HG03354 (cell line): ENCODE data around the gene PRR32.
A peak's percentile ranks its signal among the peaks of the same experiment; 100 is the strongest.
"Not testable (repeated sequence)": the region's sequence is repeated elsewhere in the genome, so short reads cannot be mapped to it uniquely, and the experiment has no call there.

ENCODE experiments used
- ATAC-seq: cut with Tn5 transposase; IDR thresholded peaks from one replicate; pipeline ENCODE4 v1.9.1; 2021; ENCODE audit warnings: mild to moderate bottlenecking; ENCODE audit not compliant: unreplicated experiment, poor library complexity, severe bottlenecking

PRR32 gene

GRCh38 chrX:126819429-126819828 is at the start of gene PRR32:
TSS of gene PRR32 (plus strand) at chrX:126819729. CDS start at chrX:126819844, 115 bp downstream.
- ATAC-seq = no peak

GRCh38 chrX:126770179-126770578 is 49.4 kb upstream of the PRR32 start:
- peak; percentile 82 for ATAC-seq

- no peak for ATAC-seq
Measured at GRCh38 chrX:126785539-126785938, 34.0 kb upstream of the PRR32 start.

GRCh38 chrX:126799059-126799458 is 20.5 kb upstream of the PRR32 start:
- no peak for ATAC-seq

- ATAC-seq = not testable (repeated sequence)
Measured at GRCh38 chrX:126806784-126807183, 12.7 kb upstream of the PRR32 start.

- ATAC-seq = no peak
Measured at GRCh38 chrX:126815806-126816205, 3.7 kb upstream of the PRR32 start.

GRCh38 chrX:126820700-126821420 is 1.3 kb downstream of the PRR32 start:
- ATAC-seq = no peak

GRCh38 chrX:126824338-126825007 is 4.9 kb downstream of the PRR32 start:
- ATAC-seq = no peak

- ATAC-seq = no peak
Measured at GRCh38 chrX:126825566-126826193, 6.2 kb downstream of the PRR32 start.

- ATAC-seq = no peak
Measured at GRCh38 chrX:126836186-126836585, 16.7 kb downstream of the PRR32 start.

GRCh38 chrX:126847143-126847542 is 27.6 kb downstream of the PRR32 start:
- ATAC-seq = no peak

GRCh38 chrX:126855839-126856524 is 36.5 kb downstream of the PRR32 start:
- no peak for ATAC-seq
